PFSK-1 (cell line): Measurements from ENCODE around the gene MXD1.

Experiments used
- FOXP2 ChIP-seq: optimal IDR thresholded peaks from 2 replicates; pipeline ENCODE3; 2011; ENCODE audit warnings: borderline replicate concordance, control low read depth, inconsistent platforms; ENCODE audit not compliant: insufficient read depth; ENCODE audit errors: extremely low read length, extremely low read depth
- POLR2AphosphoS5 ChIP-seq: IDR thresholded peaks from 2 replicates; pipeline ENCODE4 v1.6.1; 2012; ENCODE audit warnings: low read depth, mild to moderate bottlenecking, control low read depth, low read length, moderate library complexity
- REST ChIP-seq, 2 experiments: IDR thresholded peaks; 2 replicates each; pipeline versions ENCODE4 v1.6.1 to v1.8.0; 2011 to 2012; ENCODE audit warnings: low read depth in 2 of 2, low read length in 2 of 2, control low read depth in 1 of 2, inconsistent platforms in 1 of 2, mild to moderate bottlenecking in 1 of 2, moderate library complexity in 1 of 2; ENCODE audit not compliant: insufficient read depth in 1 of 2
- SIN3A ChIP-seq: IDR thresholded peaks from 2 replicates; pipeline ENCODE4 v1.6.1; 2012; ENCODE audit warnings: mild to moderate bottlenecking, low read length, moderate library complexity, borderline replicate concordance; ENCODE audit not compliant: insufficient read depth
- TAF1 ChIP-seq: IDR thresholded peaks from 2 replicates; pipeline ENCODE4 v1.6.1; 2012; ENCODE audit warnings: low read length, control low read depth, borderline replicate concordance; ENCODE audit not compliant: insufficient read depth

Gene MXD1

GRCh38 chr2:69972822-69973221 lies 57.9 kb downstream of the MXD1 start:
- TF ChIP-seq SIN3A (no peak), TAF1 (no peak)

GRCh38 chr2:69973335-69973735 lies 58.4 kb downstream of the MXD1 start:
- TF ChIP-seq FOXP2 (no peak), POLR2AphosphoS5 (no peak), SIN3A (no peak), REST (IDR thresholded peaks at IDR 0.05; ENCODE audit: insufficient read depth in 1 of 2, low read depth in 2 of 2, low read length in 2 of 2) (no peak), TAF1 (no peak)

- TF ChIP-seq TAF1 (no peak), POLR2AphosphoS5 (no peak), FOXP2 (no peak), REST (IDR thresholded peaks at IDR 0.05; ENCODE audit: insufficient read depth in 1 of 2, low read depth in 2 of 2, low read length in 2 of 2) (no peak)
Observed at GRCh38 chr2:69975136-69975852, 60.4 kb downstream of the MXD1 start.

- TF ChIP-seq POLR2AphosphoS5 (no peak), FOXP2 (no peak), REST (IDR thresholded peaks at IDR 0.05; ENCODE audit: insufficient read depth in 1 of 2, low read depth in 2 of 2, low read length in 2 of 2) (no peak), SIN3A (no peak), TAF1 (no peak)
Observed at GRCh38 chr2:69975853-69976462, 61.0 kb downstream of the MXD1 start.

GRCh38 chr2:69977186-69977585 lies 62.3 kb downstream of the MXD1 start:
- no peak for TF ChIP-seq POLR2AphosphoS5
- no peak for TF ChIP-seq SIN3A
- no peak for TF ChIP-seq REST (IDR thresholded peaks at IDR 0.05; ENCODE audit: insufficient read depth in 1 of 2, low read depth in 2 of 2, low read length in 2 of 2)
- TF ChIP-seq TAF1 = no peak
- TF ChIP-seq FOXP2 = no peak
